ENCODE data around the gene NTN5. TPM values are rescaled to one million over a fixed set of nuclear protein-coding genes. Genes with fewer than 3 reads are reported as not detected.

The NTN5 gene
- total and polyA plus RNA-seq, 8 donors = 0.29 to 1.4 (median 0.95) TPM

DNA sequence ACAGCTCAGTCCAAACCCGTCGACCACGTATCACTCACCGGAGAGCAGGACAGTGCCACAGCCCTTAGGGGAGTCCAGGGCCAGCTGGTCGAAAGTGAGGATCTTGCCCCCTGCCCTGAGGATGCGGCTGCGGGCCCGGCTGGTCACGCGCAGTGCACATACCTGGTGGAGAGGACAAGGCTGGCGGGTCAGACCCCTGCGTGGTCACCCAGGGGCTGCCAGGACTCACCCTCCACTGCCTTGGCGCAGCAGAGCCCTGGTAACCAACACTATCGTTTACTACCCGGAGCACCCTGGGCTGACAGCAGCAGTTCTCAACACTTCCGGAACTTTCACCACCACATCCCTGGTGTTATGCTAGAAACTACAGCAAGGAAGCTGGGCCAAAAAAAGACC is 56.8 kb downstream of the NTN5 start:
- peaks cover 20 to 46% of the 10 kb centered on the region in 2 donors for H3K4me1 ChIP-seq
- intact Hi-C loops (cut with DNase I) = no loop called here
- H3K27ac ChIP-seq = peak overlapping the region in 1 of 2 donors; percentile 25

DNA sequence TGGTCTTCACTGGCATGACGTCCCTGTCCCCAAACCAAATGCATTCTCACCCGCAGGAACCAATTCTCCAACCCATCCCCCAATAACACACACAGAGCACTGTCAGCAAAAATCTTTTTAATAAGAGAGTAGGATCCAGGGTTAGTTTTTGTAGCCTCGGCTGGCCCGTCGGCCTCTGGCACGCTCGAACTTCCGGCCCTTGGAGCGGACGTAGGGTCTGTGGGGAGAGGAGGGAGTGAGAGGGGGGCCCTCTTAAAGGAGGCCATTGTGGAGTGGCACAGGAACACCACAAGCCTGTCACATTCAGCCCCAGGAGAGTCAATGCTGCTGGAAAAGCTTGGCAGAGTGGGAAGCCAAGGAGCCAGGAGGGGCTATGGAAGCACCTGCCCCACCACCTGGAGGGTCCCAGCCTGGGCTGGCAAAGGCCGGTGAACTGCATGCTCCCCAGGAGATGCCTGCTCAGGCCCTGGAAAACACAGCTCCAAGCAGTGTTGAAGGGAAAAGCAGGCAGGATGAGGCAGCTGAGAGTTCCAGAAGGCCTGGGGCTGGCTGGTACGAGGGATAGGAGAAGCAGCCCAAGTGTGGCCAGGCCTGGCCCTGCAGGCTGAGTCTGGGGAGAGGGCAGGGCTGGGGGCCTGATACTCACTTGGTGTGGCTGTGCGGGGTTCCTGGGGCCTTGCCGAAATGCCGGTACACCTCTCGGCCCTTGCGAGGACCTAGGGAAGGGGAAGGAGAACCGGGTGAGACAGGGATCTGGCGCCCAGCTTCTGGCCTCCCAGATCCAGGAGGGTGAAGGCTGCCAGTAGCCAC is 57.4 kb downstream of the NTN5 start:
- Histone ChIP-seq H3K27me3 (no peaks in the 10 kb centered on the region), H3K4me1 (peaks cover 20 to 39% of the 10 kb centered on the region in 2 donors), H3K36me3 (peaks cover 0 to 34% of the 10 kb centered on the region in 2 donors), H3K27ac (peak overlapping the region; percentile 25 to 30), H3K9me3 (no peaks in the 10 kb centered on the region), H3K4me3 (peak overlapping the region in 1 of 2 donors; percentile 75)
- DNase-seq (no peak), ATAC-seq (no peak)
- intact Hi-C loops (cut with DNase I) = no loop called here
- TF ChIP-seq, protein P1, sequence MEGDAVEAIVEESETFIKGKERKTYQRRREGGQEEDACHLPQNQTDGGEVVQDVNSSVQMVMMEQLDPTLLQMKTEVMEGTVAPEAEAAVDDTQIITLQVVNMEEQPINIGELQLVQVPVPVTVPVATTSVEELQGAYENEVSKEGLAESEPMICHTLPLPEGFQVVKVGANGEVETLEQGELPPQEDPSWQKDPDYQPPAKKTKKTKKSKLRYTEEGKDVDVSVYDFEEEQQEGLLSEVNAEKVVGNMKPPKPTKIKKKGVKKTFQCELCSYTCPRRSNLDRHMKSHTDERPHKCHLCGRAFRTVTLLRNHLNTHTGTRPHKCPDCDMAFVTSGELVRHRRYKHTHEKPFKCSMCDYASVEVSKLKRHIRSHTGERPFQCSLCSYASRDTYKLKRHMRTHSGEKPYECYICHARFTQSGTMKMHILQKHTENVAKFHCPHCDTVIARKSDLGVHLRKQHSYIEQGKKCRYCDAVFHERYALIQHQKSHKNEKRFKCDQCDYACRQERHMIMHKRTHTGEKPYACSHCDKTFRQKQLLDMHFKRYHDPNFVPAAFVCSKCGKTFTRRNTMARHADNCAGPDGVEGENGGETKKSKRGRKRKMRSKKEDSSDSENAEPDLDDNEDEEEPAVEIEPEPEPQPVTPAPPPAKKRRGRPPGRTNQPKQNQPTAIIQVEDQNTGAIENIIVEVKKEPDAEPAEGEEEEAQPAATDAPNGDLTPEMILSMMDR (IDR thresholded peaks at IDR 0.05) = no peak

More for the DNA sequence above, 56.8 kb downstream of the NTN5 start:
- Histone ChIP-seq H3K36me3 (peaks cover 0 to 36% of the 10 kb centered on the region in 2 donors), H3K9me3 (no peaks in the 10 kb centered on the region), H3K4me3 (peak overlapping the region in 1 of 2 donors; percentile 75), H3K27me3 (no peaks in the 10 kb centered on the region)
- no peak for ATAC-seq
- TF ChIP-seq, protein P1 (IDR thresholded peaks at IDR 0.05) = no peak
- DNase-seq = peak in 1 of 4 donors; percentile 81

DNA sequence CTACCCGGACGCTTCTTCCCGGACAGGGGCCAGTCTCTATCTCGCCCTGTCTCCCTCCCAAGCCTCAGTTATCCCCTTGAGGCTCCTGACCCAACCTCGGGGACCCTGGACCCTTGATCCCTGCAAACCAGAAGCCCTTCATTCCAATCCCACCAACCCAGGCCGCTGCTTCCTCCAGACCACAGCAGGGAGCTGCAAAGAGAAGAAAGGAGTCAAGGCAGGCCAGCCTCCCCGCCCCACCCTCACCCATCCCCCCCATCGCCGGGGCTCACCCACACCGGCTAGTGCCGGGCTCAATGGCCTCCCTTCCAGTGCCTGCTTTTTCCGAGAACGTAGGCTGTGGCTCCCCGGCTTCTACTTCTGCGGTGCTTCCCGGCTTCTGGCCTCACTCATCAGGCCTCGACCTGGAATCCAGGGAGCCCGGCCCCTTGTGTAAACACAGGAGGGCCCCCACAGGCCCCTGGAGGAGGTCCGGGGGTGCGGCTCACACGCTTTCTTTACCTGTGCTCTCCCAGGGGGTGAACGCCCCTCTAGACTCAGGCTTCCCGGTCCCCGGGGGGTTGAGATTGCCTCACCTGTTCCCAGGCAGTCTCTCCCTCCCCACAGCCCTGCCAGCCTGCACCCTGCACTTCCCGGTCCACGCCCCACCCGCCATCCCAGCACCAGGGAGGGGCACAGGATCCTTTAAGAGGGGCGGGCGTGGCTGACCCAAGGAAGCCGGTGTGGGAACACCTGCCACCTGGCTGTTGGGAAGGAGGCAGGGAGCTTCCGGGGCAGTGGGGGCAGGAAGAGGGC is 58.2 kb downstream of the NTN5 start, which contains the start of gene FAM83E:
Gene FAM83E, minus strand, starts transcription at position 641 of the 795 bp plus-strand sequence. CDS start 1,704 bp downstream, outside the sequence.
- ATAC-seq (peak; percentile 72), DNase-seq (peak in 3 of 4 donors; percentile 75 to 91 (median 89))
- TF ChIP-seq, protein P1 (IDR thresholded peaks at IDR 0.05) = no peak
- Histone ChIP-seq H3K9me3 (no peaks in the 10 kb centered on the region), H3K27me3 (no peaks in the 10 kb centered on the region), H3K4me1 (peaks cover 16 to 31% of the 10 kb centered on the region in 2 donors), H3K36me3 (peaks cover 0 to 34% of the 10 kb centered on the region in 2 donors), H3K4me3 (peak within 1 kb of the TSS; percentile 21 to 75), H3K27ac (peak within 1 kb of the TSS; percentile 30 to 62)
- intact Hi-C loops (cut with DNase I) = no loop called here

DNA sequence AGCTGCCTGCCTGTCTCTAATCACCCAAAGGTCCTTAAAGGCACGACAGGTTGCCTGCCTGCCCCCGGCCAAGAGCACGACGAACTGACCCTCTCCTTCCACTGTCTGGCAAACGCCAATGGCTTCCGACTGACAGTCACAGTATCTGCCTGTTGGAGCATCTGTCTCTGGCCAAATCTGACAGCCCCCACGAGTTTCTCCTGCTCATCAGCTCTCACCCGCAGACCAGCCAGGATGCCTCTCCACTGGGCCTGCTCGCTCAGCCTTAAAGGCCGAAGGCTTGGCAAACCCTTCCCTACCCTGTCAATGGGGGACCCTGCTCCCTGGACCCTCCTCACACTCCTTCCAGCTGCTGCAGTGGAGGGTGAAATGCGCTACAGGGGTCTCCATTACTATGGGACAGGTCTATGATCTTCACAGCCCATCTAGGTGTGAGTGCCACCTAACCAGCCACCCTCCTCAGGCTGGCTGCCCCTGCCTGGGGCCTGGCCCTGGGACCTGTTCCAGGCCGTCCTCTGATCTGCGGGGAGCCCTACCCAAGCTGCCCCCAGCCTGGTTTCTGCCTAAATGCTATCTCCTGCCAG is 58.9 kb downstream of the NTN5 start:
- Histone ChIP-seq H3K27me3 (no peaks in the 10 kb centered on the region), H3K9me3 (no peaks in the 10 kb centered on the region), H3K4me1 (peaks cover 16 to 30% of the 10 kb centered on the region in 2 donors), H3K27ac (peak overlapping the region; percentile 30 to 62), H3K36me3 (peaks cover 0 to 34% of the 10 kb centered on the region in 2 donors), H3K4me3 (peak overlapping the region; percentile 21 to 75)
- ATAC-seq (no peak), DNase-seq (no peak)
- TF ChIP-seq, protein P1 (IDR thresholded peaks at IDR 0.05) = no peak
- intact Hi-C loops (cut with DNase I) = no loop called here
